Stimulated activated CD4-positive, alpha-beta T cell treated with anti-CD3 and anti-CD28 coated beads, Interleukin-1b, Interleukin-23, amount 100 ng/mL, for 4 hours (primary cell): ENCODE results near the gene APBB2.
"Not testable (repeated sequence)": the region's sequence is repeated elsewhere in the genome, so short reads cannot be mapped to it uniquely, and the experiment has no call there.

Experiments
- DNase-seq, 2 donors: peaks; one replicate each; pipeline ENCODE4 v3.0.0-alpha.2; 2020; ENCODE audit warnings: low read depth in 2 of 2

APBB2 gene

GRCh38 chr4:41022116-41022515, 192.2 kb downstream of the APBB2 start:
- DNase-seq = no peak

GRCh38 chr4:41015016-41015675, 199.2 kb downstream of the APBB2 start:
- DNase-seq = no peak

GRCh38 chr4:41014158-41014557, 200.2 kb downstream of the APBB2 start:
- DNase-seq = no peak

GRCh38 chr4:41013746-41014145, 200.6 kb downstream of the APBB2 start:
- DNase-seq = no peak

GRCh38 chr4:41012911-41013310, 201.4 kb downstream of the APBB2 start:
- DNase-seq = no peak

- no peak for DNase-seq
Measured at GRCh38 chr4:41012293-41012692, 202.0 kb downstream of the APBB2 start.

- no peak for DNase-seq
Measured at GRCh38 chr4:41009411-41009810, 204.9 kb downstream of the APBB2 start.

GRCh38 chr4:41006141-41006540, 208.2 kb downstream of the APBB2 start:
- no peak for DNase-seq

- no peak for DNase-seq
Measured at GRCh38 chr4:41002309-41002708, 212.0 kb downstream of the APBB2 start.

- DNase-seq = no peak
Measured at GRCh38 chr4:41000356-41000755, 214.0 kb downstream of the APBB2 start.

- no peak for DNase-seq
Measured at GRCh38 chr4:40998675-40999358, 215.5 kb downstream of the APBB2 start.

GRCh38 chr4:40995850-40996249, 218.5 kb downstream of the APBB2 start:
- no peak for DNase-seq

GRCh38 chr4:40994321-40994720, 220.0 kb downstream of the APBB2 start:
- DNase-seq = not testable (repeated sequence)

GRCh38 chr4:40993296-40993693, 221.0 kb downstream of the APBB2 start:
- DNase-seq = not testable (repeated sequence)

GRCh38 chr4:40992472-40993295, 221.7 kb downstream of the APBB2 start:
- no peak for DNase-seq

GRCh38 chr4:40991908-40992307, 222.4 kb downstream of the APBB2 start:
- no peak for DNase-seq

GRCh38 chr4:40990899-40991265, 223.5 kb downstream of the APBB2 start:
- no peak for DNase-seq

GRCh38 chr4:40990236-40990898, 224.0 kb downstream of the APBB2 start:
- no peak for DNase-seq

- no peak for DNase-seq
Measured at GRCh38 chr4:40987151-40987550, 227.2 kb downstream of the APBB2 start.

GRCh38 chr4:40986375-40986774, 228.0 kb downstream of the APBB2 start:
- DNase-seq = no peak

GRCh38 chr4:40984051-40984450, 230.3 kb downstream of the APBB2 start:
- no peak for DNase-seq

GRCh38 chr4:40980318-40980883, 233.9 kb downstream of the APBB2 start:
- no peak for DNase-seq
